Stomach (tissue), 4 donors: ENCODE measurements around the gene EFCAB12.

Experiments used
- EP300 ChIP-seq: sonication (generic); formaldehyde crosslinking; IDR thresholded peaks from one replicate; pipeline ENCODE4 v1.6.1; 2017; ENCODE audit warnings: antibody characterized with exemption
- POLR2A ChIP-seq, 4 donors: fragments of 450-650 bp; IDR thresholded peaks; one replicate each; pipeline ENCODE4 v1.6.1; 2016; ENCODE audit warnings: antibody characterized with exemption in 4 of 4, control low read depth in 2 of 4, mild to moderate bottlenecking in 1 of 4, moderate library complexity in 1 of 4
- TF ChIP-seq, protein P1 (sequence below), 7 experiments: fragments of 450-650 bp in 4 of 7; fragments of 200-600 bp in 3 of 7; sonication (generic) in 3 of 7; IDR thresholded peaks; one replicate each; pipeline ENCODE4 v1.5.1; 2016 to 2019; ENCODE audit warnings: antibody characterized with exemption in 7 of 7, control low read depth in 2 of 7, mild to moderate bottlenecking in 1 of 7

GRCh38 chr3:129429080-129429451 is 630 bp upstream of the EFCAB12 start:
- TF ChIP-seq, protein P1, sequence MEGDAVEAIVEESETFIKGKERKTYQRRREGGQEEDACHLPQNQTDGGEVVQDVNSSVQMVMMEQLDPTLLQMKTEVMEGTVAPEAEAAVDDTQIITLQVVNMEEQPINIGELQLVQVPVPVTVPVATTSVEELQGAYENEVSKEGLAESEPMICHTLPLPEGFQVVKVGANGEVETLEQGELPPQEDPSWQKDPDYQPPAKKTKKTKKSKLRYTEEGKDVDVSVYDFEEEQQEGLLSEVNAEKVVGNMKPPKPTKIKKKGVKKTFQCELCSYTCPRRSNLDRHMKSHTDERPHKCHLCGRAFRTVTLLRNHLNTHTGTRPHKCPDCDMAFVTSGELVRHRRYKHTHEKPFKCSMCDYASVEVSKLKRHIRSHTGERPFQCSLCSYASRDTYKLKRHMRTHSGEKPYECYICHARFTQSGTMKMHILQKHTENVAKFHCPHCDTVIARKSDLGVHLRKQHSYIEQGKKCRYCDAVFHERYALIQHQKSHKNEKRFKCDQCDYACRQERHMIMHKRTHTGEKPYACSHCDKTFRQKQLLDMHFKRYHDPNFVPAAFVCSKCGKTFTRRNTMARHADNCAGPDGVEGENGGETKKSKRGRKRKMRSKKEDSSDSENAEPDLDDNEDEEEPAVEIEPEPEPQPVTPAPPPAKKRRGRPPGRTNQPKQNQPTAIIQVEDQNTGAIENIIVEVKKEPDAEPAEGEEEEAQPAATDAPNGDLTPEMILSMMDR (IDR thresholded peaks at IDR 0.05), result no peak
- TF ChIP-seq EP300 (no peak), POLR2A (IDR thresholded peaks at IDR 0.05) (no peak)
